H1 (cell line): ENCODE data around the gene ARHGAP10. TPM values are rescaled to one million over a fixed set of nuclear protein-coding genes. Genes with fewer than 3 reads are reported as not detected.
A peak's percentile ranks its signal among the peaks of the same experiment; 100 is the strongest.

ENCODE experiments used
- CTCF ChIA-PET: fragments of 300-600 bp; sonication (Branson Sonifier 250); formaldehyde crosslinking; loops from one replicate; lab custom pipeline; 2021; ENCODE audit not compliant: partially characterized antibody; lab: Charles Lee
- POLR2A ChIA-PET: fragments of 300-600 bp; sonication (Branson Sonifier 250); formaldehyde crosslinking; loops from one replicate; lab custom pipeline; 2021; ENCODE audit warnings: inconsistent platforms; ENCODE audit not compliant: partially characterized antibody; lab: Charles Lee
- DNase-seq, 2 experiments: peaks; one replicate each; pipeline versions ENCODE4 v3.0.0 to v3.0.0-alpha.2; 2010 to 2022; ENCODE audit warnings: low spot score in 2 of 2, low read depth in 1 of 2, mixed read lengths in 1 of 2
- FAIRE-seq: peaks from 2 replicates; lab custom pipeline; 2011; peaks lifted over from hg19 to GRCh38; lab: Jason Lieb, UNC
- H2AFZ ChIP-seq: 2 replicates; pipeline ENCODE4 v1.8.1; 2012; ENCODE audit warnings: low read length, inconsistent platforms
- H2AK5ac ChIP-seq: 2 replicates; pipeline ENCODE4 v1.6.1; 2013; ENCODE audit warnings: low read depth, low read length
- H2BK120ac ChIP-seq: replicated peaks from 2 replicates; pipeline ENCODE3; 2013; ENCODE audit warnings: low read depth, low read length, inconsistent platforms
- H2BK12ac ChIP-seq: 2 replicates; pipeline ENCODE4 v1.6.1; 2013; ENCODE audit warnings: low read depth, low read length
- H2BK15ac ChIP-seq: 2 replicates; pipeline ENCODE4 v1.6.1; 2013; ENCODE audit warnings: low read length
- H2BK20ac ChIP-seq: 2 replicates; pipeline ENCODE4 v1.6.1; 2013; ENCODE audit warnings: low read length
- H2BK5ac ChIP-seq: 2 replicates; pipeline ENCODE4 v1.6.1; 2013; ENCODE audit warnings: low read depth, low read length
- H3K14ac ChIP-seq: 2 replicates; pipeline ENCODE4 v1.6.1; 2013; ENCODE audit warnings: inconsistent platforms; ENCODE audit not compliant: insufficient read length
- H3K18ac ChIP-seq: 2 replicates; pipeline ENCODE4 v1.6.1; 2013; ENCODE audit warnings: low read length; ENCODE audit errors: extremely low read depth
- H3K23ac ChIP-seq: 2 replicates; pipeline ENCODE4 v1.6.1; 2013; ENCODE audit warnings: inconsistent platforms; ENCODE audit not compliant: insufficient read length
- H3K23me2 ChIP-seq: 2 replicates; pipeline ENCODE4 v1.6.1; 2013; ENCODE audit warnings: low read depth, low read length
- H3K27ac ChIP-seq: 2 replicates; pipeline ENCODE4 v1.6.1; 2011; ENCODE audit warnings: low read depth, low read length, inconsistent platforms
- H3K27me3 ChIP-seq, 4 experiments: replicated peaks in 1 of 4; 1 replicate in 1 of 4; 2 replicates in 3 of 4; pipeline versions ENCODE4 v1.6.1 to v1.8.1; 2011 to 2013; ENCODE audit warnings: low read length in 3 of 4, mild to moderate bottlenecking in 3 of 4, inconsistent platforms in 2 of 4, mixed read lengths in 2 of 4, moderate library complexity in 1 of 4; ENCODE audit not compliant: control insufficient read depth in 3 of 4, insufficient read depth in 3 of 4; ENCODE audit errors: extremely low read depth in 1 of 4
- H3K36me3 ChIP-seq, 4 experiments: 2 replicates each; pipeline versions ENCODE4 v1.6.1 to v1.8.1; 2011 to 2013; ENCODE audit warnings: mild to moderate bottlenecking in 4 of 4, low read length in 3 of 4, moderate library complexity in 2 of 4, control low read depth in 1 of 4, inconsistent platforms in 1 of 4; ENCODE audit not compliant: insufficient read depth in 4 of 4, control insufficient read depth in 2 of 4
- H3K4ac ChIP-seq: replicated peaks from 2 replicates; pipeline ENCODE3; 2013; ENCODE audit warnings: low read length, low read depth, mixed read lengths, inconsistent platforms; ENCODE audit not compliant: insufficient read length
- H3K4me1 ChIP-seq, 4 experiments: replicated peaks in 1 of 4; 1 replicate in 1 of 4; 2 replicates in 3 of 4; pipeline versions ENCODE4 v1.6.1 to v1.8.1; 2011 to 2013; ENCODE audit warnings: low read length in 3 of 4, inconsistent platforms in 2 of 4, mixed read lengths in 1 of 4; ENCODE audit not compliant: insufficient read depth in 4 of 4, control insufficient read depth in 3 of 4
- H3K4me2 ChIP-seq, 2 experiments: 2 replicates each; pipeline versions ENCODE4 v1.6.1 to v1.8.1; 2011 to 2013; ENCODE audit warnings: low read depth in 2 of 2, low read length in 2 of 2, control low read depth in 1 of 2, inconsistent platforms in 1 of 2, mild to moderate bottlenecking in 1 of 2; ENCODE audit not compliant: insufficient read depth in 1 of 2
- H3K4me3 ChIP-seq, 4 experiments: fragments of 200-600, 300-600 bp in 1 of 4; sonication (generic), shearing (Covaris generic), sonication (Bioruptor Twin) in 1 of 4; 2 replicates each; pipeline versions ENCODE4 v1.5.1 to v1.8.1; 2011 to 2016; ENCODE audit warnings: low read length in 4 of 4, low read depth in 3 of 4, control low read depth in 2 of 4, inconsistent platforms in 2 of 4, mild to moderate bottlenecking in 2 of 4, mixed read lengths in 1 of 4, moderate library complexity in 1 of 4; ENCODE audit not compliant: insufficient read depth in 2 of 4; ENCODE audit errors: extremely low read depth in 1 of 4
- H3K56ac ChIP-seq: replicated peaks from 2 replicates; pipeline ENCODE3; 2013; ENCODE audit warnings: low read depth, mild to moderate bottlenecking, mixed read lengths, low read length, inconsistent platforms; ENCODE audit not compliant: insufficient read length
- H3K79me1 ChIP-seq: 2 replicates; pipeline ENCODE4 v1.6.1; 2013; ENCODE audit warnings: low read depth, low read length, control low read depth
- H3K79me2 ChIP-seq, 2 experiments: 2 replicates each; pipeline versions ENCODE4 v1.6.1 to v1.8.1; 2012 to 2013; ENCODE audit warnings: low read length in 2 of 2, mild to moderate bottlenecking in 2 of 2, inconsistent platforms in 1 of 2; ENCODE audit not compliant: insufficient read depth in 2 of 2, control insufficient read depth in 1 of 2
- H3K9ac ChIP-seq, 4 experiments: replicated peaks in 1 of 4; 1 replicate in 1 of 4; 2 replicates in 3 of 4; pipeline versions ENCODE4 v1.6.1 to v1.8.1; 2011 to 2013; ENCODE audit warnings: low read depth in 3 of 4, low read length in 3 of 4, control low read depth in 2 of 4, mild to moderate bottlenecking in 2 of 4, moderate library complexity in 2 of 4, inconsistent platforms in 1 of 4; ENCODE audit errors: extremely low read depth in 1 of 4
- H3K9me3 ChIP-seq, 2 experiments: 2 replicates each; pipeline versions ENCODE4 v1.6.1 to v1.8.1; 2012 to 2013; ENCODE audit warnings: mild to moderate bottlenecking in 2 of 2, moderate library complexity in 2 of 2, control low read depth in 1 of 2, inconsistent platforms in 1 of 2, low read depth in 1 of 2, low read length in 1 of 2, mixed read lengths in 1 of 2; ENCODE audit not compliant: insufficient read depth in 2 of 2
- H4K20me1 ChIP-seq, 2 experiments: replicated peaks in 1 of 2; 2 replicates each; pipeline versions ENCODE3 to v1.8.1; 2011 to 2013; ENCODE audit warnings: inconsistent platforms in 2 of 2, low read length in 2 of 2, mild to moderate bottlenecking in 1 of 2; ENCODE audit not compliant: insufficient read depth in 2 of 2, control insufficient read depth in 1 of 2
- H4K5ac ChIP-seq: 2 replicates; pipeline ENCODE4 v1.6.1; 2013; ENCODE audit warnings: low read length, low read depth, mixed read lengths, inconsistent platforms; ENCODE audit not compliant: insufficient read length
- H4K8ac ChIP-seq: 2 replicates; pipeline ENCODE4 v1.8.0; 2013; ENCODE audit warnings: mild to moderate bottlenecking, moderate library complexity, low read length, inconsistent platforms; ENCODE audit not compliant: insufficient read depth; ENCODE audit errors: extremely low read depth
- H4K91ac ChIP-seq: replicated peaks from 2 replicates; pipeline ENCODE3; 2013; ENCODE audit warnings: low read length, mixed read lengths, inconsistent platforms; ENCODE audit not compliant: insufficient read length
- CTCF ChIP-seq, 3 experiments: IDR thresholded peaks; 1 replicate in 2 of 3; 2 replicates in 1 of 3; pipeline versions ENCODE4 v1.5.1 to v1.6.1; 2011; ENCODE audit warnings: low read length in 3 of 3, mild to moderate bottlenecking in 3 of 3, inconsistent platforms in 2 of 3, low read depth in 1 of 3, moderate library complexity in 1 of 3; ENCODE audit not compliant: insufficient read depth in 1 of 3; ENCODE audit errors: control extremely low read depth in 1 of 3
- RAD21 ChIP-seq, 2 experiments: IDR thresholded peaks in 1 of 2; conservative IDR thresholded peaks in 1 of 2; 2 replicates each; pipeline ENCODE4 v1.6.1; 2011; ENCODE audit warnings: low read depth in 2 of 2, low read length in 2 of 2, improper control_type of control experiment in 1 of 2, inconsistent platforms in 1 of 2, mild to moderate bottlenecking in 1 of 2, moderate library complexity in 1 of 2
- WGBS, 2 experiments: shearing (Covaris generic) in 1 of 2; methylation state at CpG; one replicate each; pipeline versions ENCODE4 v1.1.6 to v1.1.7; 2013 to 2015; ENCODE audit warnings: low lambda C conversion rate in 2 of 2, mixed read lengths in 2 of 2, inconsistent platforms in 1 of 2, low coverage in 1 of 2, missing lambda C conversion rate in 1 of 2; ENCODE audit not compliant: insufficient replicate concordance in 2 of 2, insufficient coverage in 1 of 2, insufficient read length in 1 of 2; ENCODE audit errors: extremely low coverage in 1 of 2, missing lambda C conversion rate in 1 of 2; 5-methylcytosine and 5-hydroxymethylcytosine counted together
- polyA plus RNA-seq, 7 experiments: library from polyadenylated mRNA; depleted of rRNA in 3 of 7; stranded (reverse) in 5 of 7; unstranded in 2 of 7; fragments of >200 nt in 5 of 7; fragments of 200-250 nt in 2 of 7; gene quantifications; 1 replicate in 5 of 7; 2 replicates in 1 of 7; 4 replicates in 1 of 7; pipeline versions ENCODE4 v1.2.1 to v1.2.3, GENCODE V29; 2011 to 2013; ENCODE audit warnings: missing spikeins in 2 of 7, mixed read lengths in 2 of 7
- total RNA-seq: library from RNA; stranded (reverse); fragmentation: NEBNext Ultra II Directional; extraction: Animal tissue kit (Norgen Biotek cat#: 25700); gene quantifications from 2 replicates; pipeline ENCODE4 v1.2.1, GENCODE V29; 2021

Gene ARHGAP10
- total and polyA plus RNA-seq, 2 of the 8 experiments (the other 6 are each of a cell fraction or from before 2014, with no cell fraction given): 3.7 to 6.1 TPM

GRCh38 chr4:148067301-148067916 is 335.5 kb downstream of the ARHGAP10 start:
- Histone ChIP-seq H3K4me2 (no peak overlapping the region), H2BK120ac (no peak overlapping the region), H3K27ac (no peak overlapping the region; the same call in 1 of the 2 replicates), H3K56ac (no peak overlapping the region), H2BK20ac (no peak overlapping the region), H3K36me3 (no peaks in the 10 kb centered on the region; a peak in 1 of 8 replicates), H4K8ac (no peak overlapping the region), H3K79me1 (no peaks in the 10 kb centered on the region; the same call in 1 of the 2 replicates), H2AFZ (no peak overlapping the region), H3K23ac (no peak overlapping the region), H3K4ac (no peak overlapping the region), H3K79me2 (no peaks in the 10 kb centered on the region), H3K23me2 (no peaks in the 10 kb centered on the region), H4K5ac (no peak overlapping the region), H3K4me3 (no peak overlapping the region), H2BK5ac (no peak overlapping the region), H3K27me3 (no peaks in the 10 kb centered on the region), H2BK12ac (no peak overlapping the region), H2AK5ac (no peak overlapping the region), H3K14ac (no peak overlapping the region), H4K91ac (no peak overlapping the region), H2BK15ac (no peak overlapping the region), H3K18ac (no peak overlapping the region), H3K9me3 (no peaks in the 10 kb centered on the region), H3K9ac (no peak overlapping the region), H4K20me1 (no peaks in the 10 kb centered on the region), H3K4me1 (peaks cover 0 to 3% (median 0%) of the 10 kb centered on the region in 4 experiments; a peak in 3 of 7 replicates)
- WGBS, 2 experiments: 84% methylated on average over 6 of the region's 6 CpGs; no CpG with 5 or more reads in 1 of the 2 experiments
- POLR2A ChIA-PET: no interaction called here
- TF ChIP-seq RAD21 (IDR thresholded peaks at IDR 0.05 in 1 of 2, conservative IDR thresholded peaks at IDR 0.05 in 1 of 2; ENCODE audit: low read depth in 2 of 2, low read length in 2 of 2) (no peak), CTCF (IDR thresholded peaks at IDR 0.05; ENCODE audit: control extremely low read depth in 1 of 3, insufficient read depth in 1 of 3, low read depth in 1 of 3, low read length in 3 of 3) (0 out of 4 replicates have a peak, but pooled peaks of 1 of the 3 experiments have one; percentile 9)
- CTCF ChIA-PET: interaction anchor here (0.6 to 2.2 kb wide), 17 partner anchors 9 to 1003 kb away, joined by 3 to 11 read pairs (median 3); no protein-coding TSS in a partner anchor
- no peak for FAIRE-seq
- peak in 1 of 2 experiments; percentile 38 for DNase-seq
